ENCODE measurements around the gene VAV3.

- TF ChIP-seq CTCF (IDR thresholded peaks at IDR 0.05) (no peak), ZFX (IDR thresholded peaks at IDR 0.05; ENCODE audit: borderline replicate concordance) (no peak)
Observed at GRCh38 chr1:107794571-107794970, 170.4 kb downstream of the VAV3 start.

Measured in 22Rv1 (cell line).